ENCODE data around the gene CPT2.

GRCh38 chr1:53244141-53244540 lies 47.5 kb downstream of the CPT2 start:
- TF ChIP-seq LEF1 (IDR thresholded peaks at IDR 0.05; ENCODE audit: borderline replicate concordance) = no peak
- no peak for TF ChIP-seq FOXA1 (IDR thresholded peaks at IDR 0.05)
- TF ChIP-seq ELF4 (IDR thresholded peaks at IDR 0.05) = no peak
- TF ChIP-seq CTBP1 (IDR thresholded peaks at IDR 0.05; ENCODE audit: borderline replicate concordance) = no peak
- no peak for TF ChIP-seq ARNT (IDR thresholded peaks at IDR 0.05)
- no peak for TF ChIP-seq FOXM1 (IDR thresholded peaks at IDR 0.05; ENCODE audit: borderline replicate concordance)
- TF ChIP-seq SUZ12 (IDR thresholded peaks at IDR 0.05) = no peak
